Stimulated activated CD4-positive, alpha-beta T cell treated with anti-CD3 and anti-CD28 coated beads, TNF-alpha, amount 100 ng/mL, for 1 hour (primary cell): ENCODE results near the gene SPATA33.
"Not testable (repeated sequence)": the region's sequence is repeated elsewhere in the genome, so short reads cannot be mapped to it uniquely, and the experiment has no call there.

ENCODE experiments used
- DNase-seq, 3 donors: peaks; one replicate each; pipeline ENCODE4 v3.0.0-alpha.2; 2020; ENCODE audit warnings: low read depth in 3 of 3, low spot score in 1 of 3

SPATA33 gene

GRCh38 chr16:89624777-89625761, 32.6 kb upstream of the SPATA33 start:
- no peak for DNase-seq

GRCh38 chr16:89629827-89630610, 27.6 kb upstream of the SPATA33 start:
- DNase-seq = no peak

GRCh38 chr16:89633064-89633631, 24.5 kb upstream of the SPATA33 start:
- no peak for DNase-seq

GRCh38 chr16:89634463-89635385, 22.9 kb upstream of the SPATA33 start:
- not testable (repeated sequence) for DNase-seq

- DNase-seq = no peak
These were observed 21.0 kb upstream of the SPATA33 start for GRCh38 chr16:89636663-89637062.

- no peak for DNase-seq
These were observed 20.3 kb upstream of the SPATA33 start for GRCh38 chr16:89637379-89637778.

- no peak for DNase-seq
These were observed 19.2 kb upstream of the SPATA33 start for GRCh38 chr16:89638455-89638854.

- no peak for DNase-seq
These were observed 18.3 kb upstream of the SPATA33 start for GRCh38 chr16:89639385-89639784.

GRCh38 chr16:89641458-89642119, 16.0 kb upstream of the SPATA33 start:
- DNase-seq = no peak

- no peak for DNase-seq
These were observed 15.1 kb upstream of the SPATA33 start for GRCh38 chr16:89642574-89642973.

- no peak for DNase-seq
These were observed 13.8 kb upstream of the SPATA33 start for GRCh38 chr16:89643769-89644300.

- DNase-seq = no peak
These were observed 12.5 kb upstream of the SPATA33 start for GRCh38 chr16:89645122-89645521.

GRCh38 chr16:89646270-89646669, 11.4 kb upstream of the SPATA33 start:
- no peak for DNase-seq

- DNase-seq = no peak
These were observed 10.7 kb upstream of the SPATA33 start for GRCh38 chr16:89646906-89647305.

GRCh38 chr16:89651584-89651983, 6.1 kb upstream of the SPATA33 start:
- no peak for DNase-seq

GRCh38 chr16:89653656-89654295, 3.9 kb upstream of the SPATA33 start:
- no peak for DNase-seq

- no peak for DNase-seq
These were observed 2.5 kb upstream of the SPATA33 start for GRCh38 chr16:89655062-89655643.

GRCh38 chr16:89656435-89657121, 1.1 kb upstream of the SPATA33 start:
- no peak for DNase-seq
